GM21825 (cell line): ENCODE measurements around the gene S100A5.

Experiments
- ATAC-seq: cut with Tn5 transposase; IDR thresholded peaks from one replicate; pipeline ENCODE4 v1.9.1; 2021; ENCODE audit warnings: mild to moderate bottlenecking, moderate library complexity; ENCODE audit not compliant: unreplicated experiment

The S100A5 gene

GRCh38 chr1:153548722-153549688, 8.3 kb upstream of the S100A5 start, which contains the start of gene S100A3:
S100A3 (minus strand) TSS chr1:153549258; CDS start chr1:153548485, 773 bp downstream.
- no peak for ATAC-seq

- no peak for ATAC-seq
Measured at GRCh38 chr1:153547560-153548551, 7.1 kb upstream of the S100A5 start.

GRCh38 chr1:153546796-153547559, 6.2 kb upstream of the S100A5 start:
- no peak for ATAC-seq

GRCh38 chr1:153546371-153546770, 5.6 kb upstream of the S100A5 start:
- ATAC-seq, result no peak

- peak; percentile 54 for ATAC-seq
Measured at GRCh38 chr1:153545067-153546055, 4.6 kb upstream of the S100A5 start, which contains the start of gene S100A4. S100A4 (minus strand) TSS chr1:153545806; CDS start chr1:153544794, 1,012 bp downstream.

GRCh38 chr1:153544453-153545066, 3.8 kb upstream of the S100A5 start:
- ATAC-seq, result no peak

GRCh38 chr1:153543736-153544135, 3.0 kb upstream of the S100A5 start:
- ATAC-seq, result no peak

GRCh38 chr1:153542956-153543711, 2.4 kb upstream of the S100A5 start:
- ATAC-seq, result no peak

GRCh38 chr1:153541641-153542590, 1.2 kb upstream of the S100A5 start:
- ATAC-seq, result no peak

- ATAC-seq, result no peak
Measured at GRCh38 chr1:153539395-153540093, 1.2 kb downstream of the S100A5 start.

- no peak for ATAC-seq
Measured at GRCh38 chr1:153538315-153538821, 2.4 kb downstream of the S100A5 start.

GRCh38 chr1:153537376-153537730, 3.4 kb downstream of the S100A5 start:
- no peak for ATAC-seq

- no peak for ATAC-seq
Measured at GRCh38 chr1:153536671-153537375, 3.9 kb downstream of the S100A5 start.

GRCh38 chr1:153536012-153536670, 4.6 kb downstream of the S100A5 start:
- no peak for ATAC-seq
